ENCODE data around the gene SLC38A9.
"Not testable (repeated sequence)": the region's sequence is repeated elsewhere in the genome, so short reads cannot be mapped to it uniquely, and the experiment has no call there.

Gene SLC38A9

GRCh38 chr5:55624841-55625588, 87.1 kb downstream of the SLC38A9 start:
- no peak for TF ChIP-seq POLR2A (IDR thresholded peaks at IDR 0.05; ENCODE audit: low read depth, low read length)
- DNase-seq (ENCODE audit: insufficient read length, low spot score) (no peak), FAIRE-seq (no peak)

GRCh38 chr5:55623789-55624188, 88.3 kb downstream of the SLC38A9 start:
- FAIRE-seq, result no peak
- no peak for DNase-seq (ENCODE audit: insufficient read length, low spot score)
- TF ChIP-seq POLR2A (IDR thresholded peaks at IDR 0.05; ENCODE audit: low read depth, low read length), result no peak

DNA sequence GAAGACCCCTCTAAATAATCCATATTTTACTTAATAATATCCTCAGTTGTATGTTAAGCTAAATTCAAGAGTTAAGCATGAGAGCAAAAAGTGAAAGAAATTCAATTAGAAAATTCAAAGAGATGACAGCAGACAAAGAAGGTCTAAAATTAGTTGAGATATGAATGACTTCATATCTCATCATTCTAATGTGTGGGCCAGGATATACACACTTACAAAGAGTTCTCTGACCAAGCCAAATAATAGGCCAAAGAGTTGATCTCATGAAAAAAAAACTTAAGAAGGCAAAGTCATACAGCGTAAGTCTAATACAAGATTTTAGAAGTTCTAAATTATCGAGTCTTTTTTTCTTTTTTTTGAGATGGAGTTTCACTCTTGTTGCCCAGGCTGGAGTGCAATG, 89.7 kb downstream of the SLC38A9 start:
- no peak for TF ChIP-seq POLR2A (IDR thresholded peaks at IDR 0.05; ENCODE audit: low read depth, low read length)
- FAIRE-seq (no peak), DNase-seq (ENCODE audit: insufficient read length, low spot score) (no peak)

GRCh38 chr5:55621229-55621628, 90.9 kb downstream of the SLC38A9 start:
- no peak for TF ChIP-seq POLR2A (IDR thresholded peaks at IDR 0.05; ENCODE audit: low read depth, low read length)
- FAIRE-seq (no peak), DNase-seq (ENCODE audit: insufficient read length, low spot score) (no peak)

- TF ChIP-seq POLR2A (IDR thresholded peaks at IDR 0.05; ENCODE audit: low read depth, low read length), result no peak
- FAIRE-seq (no peak), DNase-seq (ENCODE audit: insufficient read length, low spot score) (no peak)
These were observed 91.4 kb downstream of the SLC38A9 start for GRCh38 chr5:55620766-55621160.

- no peak for DNase-seq (ENCODE audit: insufficient read length, low spot score)
- no peak for TF ChIP-seq POLR2A (IDR thresholded peaks at IDR 0.05; ENCODE audit: low read depth, low read length)
- no peak for FAIRE-seq
These were observed 91.9 kb downstream of the SLC38A9 start for GRCh38 chr5:55620009-55620765.

DNA sequence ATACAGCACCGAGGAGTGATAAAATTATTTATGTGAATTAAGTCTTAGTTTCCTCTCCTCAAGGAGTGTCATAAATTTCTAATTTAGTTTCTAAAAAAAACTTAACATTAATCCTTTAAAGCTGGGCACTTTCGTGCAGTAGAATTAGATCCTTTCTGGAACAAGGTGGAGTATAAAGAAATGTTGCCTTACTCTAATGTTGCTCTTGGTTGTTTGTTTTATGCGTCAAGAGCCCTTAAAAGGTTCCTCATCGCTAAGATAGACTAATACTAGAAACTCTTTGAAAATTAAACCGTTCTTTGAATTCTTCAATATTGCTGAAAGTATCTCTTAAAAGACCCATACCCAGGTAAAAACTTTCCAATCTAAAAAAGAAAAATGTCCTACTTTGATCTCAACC, 93.8 kb downstream of the SLC38A9 start:
- FAIRE-seq, result no peak
- TF ChIP-seq POLR2A (IDR thresholded peaks at IDR 0.05; ENCODE audit: low read depth, low read length), result no peak
- no peak for DNase-seq (ENCODE audit: insufficient read length, low spot score)

GRCh38 chr5:55613112-55613868, 98.8 kb downstream of the SLC38A9 start:
- FAIRE-seq, result no peak
- no peak for DNase-seq (ENCODE audit: insufficient read length, low spot score)
- no peak for TF ChIP-seq POLR2A (IDR thresholded peaks at IDR 0.05; ENCODE audit: low read depth, low read length)

DNA sequence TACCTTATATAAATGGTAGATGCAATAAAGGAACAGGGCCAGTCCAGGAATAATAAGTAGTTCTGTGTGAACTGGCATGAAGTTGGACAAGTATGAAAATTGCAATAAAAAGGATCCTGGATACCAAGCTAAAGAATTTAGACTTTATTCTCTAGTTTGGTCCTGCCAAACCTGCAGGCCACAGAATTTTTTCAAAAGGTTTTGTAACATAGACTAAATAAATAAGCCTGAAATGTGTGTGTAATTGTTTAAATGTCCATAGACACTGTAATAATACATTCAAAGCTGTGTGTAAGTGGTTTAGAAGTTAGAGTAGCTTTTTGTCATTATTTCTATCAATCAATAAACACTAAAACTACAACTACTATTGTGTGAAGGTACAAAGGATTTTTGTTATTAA, 101.6 kb downstream of the SLC38A9 start:
- FAIRE-seq (no peak), DNase-seq (ENCODE audit: insufficient read length, low spot score) (no peak)
- TF ChIP-seq POLR2A (IDR thresholded peaks at IDR 0.05; ENCODE audit: low read depth, low read length), result no peak

DNA sequence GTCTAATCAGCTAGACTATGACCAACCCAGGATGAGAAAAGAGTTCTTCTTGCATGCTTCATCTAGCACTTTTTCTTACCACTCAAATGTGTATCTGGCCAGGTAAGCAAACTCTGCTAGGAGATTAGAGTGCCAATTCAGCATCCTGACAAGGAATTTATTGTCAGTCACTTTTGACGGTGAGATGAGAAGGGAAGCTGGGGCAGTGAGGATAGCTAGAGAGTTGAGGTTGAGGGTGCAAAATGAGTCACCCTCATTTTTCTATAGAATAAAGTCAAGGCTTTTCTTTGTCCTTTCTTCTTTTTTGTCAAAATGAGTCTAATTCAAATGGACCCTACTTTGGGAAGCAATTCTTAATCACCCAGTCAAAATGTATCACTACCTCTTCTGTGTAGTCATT, 102.7 kb downstream of the SLC38A9 start:
- no peak for TF ChIP-seq POLR2A (IDR thresholded peaks at IDR 0.05; ENCODE audit: low read depth, low read length)
- DNase-seq (ENCODE audit: insufficient read length, low spot score), result no peak
- no peak for FAIRE-seq

DNA sequence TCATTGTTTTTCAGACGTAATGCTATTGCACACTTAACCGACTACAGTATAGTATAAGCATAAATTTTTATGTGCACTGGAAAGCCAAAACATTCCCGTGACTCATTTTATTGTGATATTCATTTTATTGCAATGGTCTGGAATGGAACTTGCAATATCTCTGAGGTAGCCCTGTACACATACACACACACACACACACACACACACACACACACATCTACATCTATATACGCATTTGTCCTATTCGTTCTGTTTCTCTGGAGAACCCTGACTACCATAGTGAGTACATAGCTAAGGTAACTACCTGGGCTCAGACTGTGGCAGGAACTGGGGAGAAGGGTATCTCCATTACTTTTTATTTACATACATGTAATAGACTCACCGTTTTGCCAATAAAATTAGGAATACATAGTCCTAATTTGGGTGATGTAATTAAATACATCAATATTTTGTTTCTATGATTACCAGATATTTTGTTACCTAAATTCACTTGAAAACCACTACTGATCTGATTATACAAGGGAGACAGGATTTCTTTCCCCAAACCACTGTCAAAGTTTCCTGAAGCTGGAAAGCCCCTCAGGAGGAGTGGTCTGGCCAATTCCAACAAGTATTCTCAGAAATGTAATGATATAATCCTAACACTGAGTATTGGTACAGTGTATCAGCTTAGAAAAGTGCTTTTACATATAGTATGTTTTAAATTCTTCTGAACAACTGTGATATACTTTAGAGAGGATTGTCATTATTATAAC, 103.4 kb downstream of the SLC38A9 start:
- no peak for TF ChIP-seq POLR2A (IDR thresholded peaks at IDR 0.05; ENCODE audit: low read depth, low read length)
- no peak for FAIRE-seq
- DNase-seq (ENCODE audit: insufficient read length, low spot score), result no peak

- not testable (repeated sequence) for DNase-seq (ENCODE audit: insufficient read length, low spot score)
These were observed 104.8 kb downstream of the SLC38A9 start for GRCh38 chr5:55607309-55607708.

DNA sequence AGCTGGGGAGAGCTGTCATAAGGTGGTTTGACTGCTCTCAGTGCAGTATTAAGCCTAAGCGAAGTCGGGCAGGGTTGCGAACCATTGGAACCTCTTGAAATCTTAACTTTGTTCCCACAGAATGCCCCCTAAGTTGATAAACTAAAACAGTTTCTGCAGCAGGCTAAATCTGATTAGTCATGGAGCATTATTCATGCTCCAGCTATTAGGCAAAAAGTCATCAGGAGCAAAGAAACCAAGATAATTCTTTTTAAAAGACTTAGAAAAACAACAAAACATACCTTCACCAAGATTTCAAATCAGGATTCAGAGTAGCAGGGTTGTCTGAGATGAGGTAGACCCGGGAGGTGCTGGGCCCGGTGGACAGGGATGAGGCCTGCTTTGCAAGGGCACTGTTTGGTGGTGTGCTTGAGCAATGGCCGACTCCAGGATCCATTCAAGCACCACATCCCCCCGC, 107.5 kb downstream of the SLC38A9 start:
- FAIRE-seq, result peak; percentile 20
- TF ChIP-seq POLR2A (IDR thresholded peaks at IDR 0.05; ENCODE audit: low read depth, low read length), result no peak
- DNase-seq (ENCODE audit: insufficient read length, low spot score), result no peak

More at GRCh38 chr5:55607309-55607708, 104.8 kb downstream of the SLC38A9 start:
- not testable (repeated sequence) for FAIRE-seq

GRCh38 chr5:55603922-55604321, 108.2 kb downstream of the SLC38A9 start:
- TF ChIP-seq POLR2A (IDR thresholded peaks at IDR 0.05; ENCODE audit: low read depth, low read length), result no peak
- DNase-seq (ENCODE audit: insufficient read length, low spot score) (no peak), FAIRE-seq (no peak)
